Retinal pigment epithelial cell (primary cell): ENCODE measurements around the gene COTL1.

ENCODE experiments used
- DNase-seq: peaks from one replicate; pipeline ENCODE4 v3.0.0-alpha.2; 2010; ENCODE audit warnings: low read depth
- H3K4me3 ChIP-seq: 2 replicates; pipeline ENCODE4 v1.5.1; 2011; ENCODE audit warnings: mild to moderate bottlenecking, low read length, control low read depth, moderate library complexity
- CTCF ChIP-seq: conservative IDR thresholded peaks from 2 replicates; pipeline ENCODE4 v1.5.1; 2011; ENCODE audit warnings: low read depth, low read length, control low read depth, inconsistent platforms

Gene COTL1

DNA sequence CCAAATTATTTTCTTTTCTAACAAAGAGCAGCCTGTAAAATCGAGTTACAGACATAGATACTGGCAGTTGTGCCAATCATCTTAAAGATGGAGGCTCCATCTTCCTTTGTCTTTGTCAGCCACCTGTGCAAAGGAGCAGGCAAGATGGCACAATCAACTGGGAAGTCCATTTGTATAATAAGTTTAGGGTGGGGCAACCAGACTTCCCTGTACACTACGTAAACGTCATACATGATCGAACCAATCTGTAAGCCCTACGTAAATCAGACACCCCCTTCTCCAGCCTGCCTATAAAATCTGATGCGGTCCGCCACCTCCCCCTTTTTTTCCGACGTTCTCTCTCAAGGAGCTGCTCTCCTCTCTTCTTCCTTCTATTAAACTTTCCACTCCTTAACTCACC is 82.0 kb downstream of the COTL1 start:
- TF ChIP-seq CTCF: no peak
- H3K4me3 ChIP-seq: no peak overlapping the region
- DNase-seq: no peak

GRCh38 chr16:84535408-84535807 is 82.5 kb downstream of the COTL1 start:
- no peak overlapping the region for H3K4me3 ChIP-seq
- no peak for DNase-seq
- no peak for TF ChIP-seq CTCF

- no peak overlapping the region for H3K4me3 ChIP-seq
- no peak for TF ChIP-seq CTCF
- no peak for DNase-seq
These were observed 83.1 kb downstream of the COTL1 start for GRCh38 chr16:84534815-84535214.

GRCh38 chr16:84532855-84533486 is 84.9 kb downstream of the COTL1 start:
- H3K4me3 ChIP-seq: no peak overlapping the region
- no peak for TF ChIP-seq CTCF
- DNase-seq: no peak

- peak; percentile 91 for DNase-seq
- no peak overlapping the region for H3K4me3 ChIP-seq
- no peak for TF ChIP-seq CTCF
These were observed 85.6 kb downstream of the COTL1 start for GRCh38 chr16:84532291-84532724.

DNA sequence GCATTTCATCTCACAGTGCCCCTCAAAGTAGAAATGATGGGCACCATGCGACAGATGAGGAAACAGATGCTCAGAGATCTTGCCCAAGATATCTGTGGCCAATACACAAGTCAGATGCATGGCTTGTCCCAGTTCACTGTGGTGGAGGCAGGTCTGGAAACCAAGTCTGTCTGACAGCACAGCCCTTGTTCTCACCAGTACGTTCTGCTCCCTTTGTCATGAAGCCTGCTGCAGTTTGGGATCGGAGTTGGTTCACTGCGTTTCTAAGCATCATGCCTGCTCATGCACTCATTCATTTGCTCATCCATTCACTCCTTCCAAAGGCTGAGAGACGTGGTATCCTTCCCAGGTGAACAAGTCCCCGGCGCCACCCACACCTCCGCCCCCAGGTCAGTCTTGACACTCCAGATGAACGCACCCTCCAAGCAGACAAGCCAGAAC is 86.2 kb downstream of the COTL1 start:
- DNase-seq: no peak
- TF ChIP-seq CTCF: no peak
- H3K4me3 ChIP-seq: no peak overlapping the region

DNA sequence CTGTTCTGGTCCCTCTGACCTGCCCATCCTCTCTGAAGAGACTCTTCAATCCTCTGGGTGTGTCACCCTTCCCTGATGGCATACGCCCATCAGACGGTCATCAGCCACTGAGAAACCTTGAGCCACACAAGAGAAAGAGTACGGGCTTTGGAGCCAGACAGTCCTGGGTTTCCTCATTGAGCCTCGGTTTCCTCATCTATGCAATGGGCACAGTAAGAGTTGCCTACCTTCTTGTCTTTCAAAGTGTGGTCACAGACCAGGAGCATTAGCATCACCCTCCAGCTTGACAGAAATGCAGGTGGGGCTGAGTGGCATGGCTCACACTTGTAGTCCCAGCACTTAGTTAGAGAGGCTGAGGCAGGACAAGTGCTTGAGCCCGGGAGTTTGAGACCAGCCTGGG is 87.3 kb downstream of the COTL1 start:
- no peak overlapping the region for H3K4me3 ChIP-seq
- TF ChIP-seq CTCF: no peak
- DNase-seq: no peak
